Osteocyte (in vitro differentiated cells): Measurements from ENCODE around the gene CCDC188. TPM values are rescaled to one million over a fixed set of nuclear protein-coding genes. Genes with fewer than 3 reads are reported as not detected.

Experiments
- DNase-seq: peaks from one replicate; pipeline ENCODE4 v3.0.0; 2021; ENCODE audit warnings: mixed read lengths; ENCODE audit not compliant: unreplicated experiment; ENCODE audit errors: extremely low spot score
- H3K27ac Mint-ChIP-seq: one replicate; pipeline ENCODE4 v1.8.0; 2021; ENCODE audit warnings: mild to moderate bottlenecking, mixed read lengths; ENCODE audit not compliant: unreplicated experiment
- H3K27me3 Mint-ChIP-seq: one replicate; pipeline ENCODE4 v1.8.0; 2021; ENCODE audit warnings: mixed read lengths; ENCODE audit not compliant: unreplicated experiment
- H3K36me3 Mint-ChIP-seq: one replicate; pipeline ENCODE4 v1.8.0; 2021; ENCODE audit warnings: mixed read lengths; ENCODE audit not compliant: unreplicated experiment
- H3K4me1 Mint-ChIP-seq: one replicate; pipeline ENCODE4 v1.8.0; 2021; ENCODE audit warnings: mixed read lengths; ENCODE audit not compliant: unreplicated experiment
- H3K4me3 Mint-ChIP-seq: one replicate; pipeline ENCODE4 v1.8.0; 2021; ENCODE audit warnings: mild to moderate bottlenecking, moderate library complexity, mixed read lengths; ENCODE audit not compliant: unreplicated experiment
- H3K9me3 Mint-ChIP-seq: one replicate; pipeline ENCODE4 v1.8.0; 2021; ENCODE audit warnings: mixed read lengths; ENCODE audit not compliant: unreplicated experiment
- CTCF ChIP-seq: fragments of 200-600 bp; sonication (generic); IDR thresholded peaks from 2 replicates; pipeline ENCODE4 v1.5.0; 2021; ENCODE audit warnings: antibody characterized with exemption, mild to moderate bottlenecking, moderate library complexity
- total RNA-seq: library from RNA; stranded (reverse); gene quantifications from 2 replicates; pipeline ENCODE4 v1.2.1, GENCODE V29; 2021

The CCDC188 gene
- total RNA-seq, 1 donor from 2014 or later, result 0.56 TPM

GRCh38 chr22:20141186-20142077 is 9.4 kb downstream of the CCDC188 start:
- H3K9me3 Mint-ChIP-seq, result no peaks in the 10 kb centered on the region
- DNase-seq, result no peak
- H3K36me3 Mint-ChIP-seq, result peaks cover 2% of the 10 kb centered on the region
- no peaks in the 10 kb centered on the region for H3K27me3 Mint-ChIP-seq
- no peak overlapping the region for H3K4me3 Mint-ChIP-seq
- peak overlapping the region; percentile 38 for H3K27ac Mint-ChIP-seq
- H3K4me1 Mint-ChIP-seq, result peaks cover 22% of the 10 kb centered on the region
- TF ChIP-seq CTCF, result no peak

GRCh38 chr22:20140521-20140964 is 10.3 kb downstream of the CCDC188 start:
- Mint-ChIP-seq H3K4me1 (peaks cover 26% of the 10 kb centered on the region), H3K27me3 (no peaks in the 10 kb centered on the region), H3K4me3 (no peak overlapping the region), H3K36me3 (peaks cover 2% of the 10 kb centered on the region), H3K27ac (no peak overlapping the region), H3K9me3 (no peaks in the 10 kb centered on the region)
- no peak for DNase-seq
- no peak for TF ChIP-seq CTCF

GRCh38 chr22:20140107-20140445 is 10.8 kb downstream of the CCDC188 start:
- H3K4me3 Mint-ChIP-seq, result no peak overlapping the region
- no peaks in the 10 kb centered on the region for H3K9me3 Mint-ChIP-seq
- H3K4me1 Mint-ChIP-seq, result peaks cover 26% of the 10 kb centered on the region
- no peak overlapping the region for H3K27ac Mint-ChIP-seq
- TF ChIP-seq CTCF, result no peak
- DNase-seq, result no peak
- H3K27me3 Mint-ChIP-seq, result no peaks in the 10 kb centered on the region
- peaks cover 2% of the 10 kb centered on the region for H3K36me3 Mint-ChIP-seq

- Mint-ChIP-seq H3K36me3 (peaks cover 2% of the 10 kb centered on the region), H3K4me3 (no peak overlapping the region), H3K4me1 (peaks cover 27% of the 10 kb centered on the region), H3K27me3 (no peaks in the 10 kb centered on the region), H3K27ac (no peak overlapping the region), H3K9me3 (no peaks in the 10 kb centered on the region)
- TF ChIP-seq CTCF, result no peak
- no peak for DNase-seq
Observed at GRCh38 chr22:20139391-20140106, 11.3 kb downstream of the CCDC188 start.

- no peak for TF ChIP-seq CTCF
- Mint-ChIP-seq H3K4me3 (no peak overlapping the region), H3K27me3 (no peaks in the 10 kb centered on the region), H3K27ac (no peak overlapping the region), H3K9me3 (no peaks in the 10 kb centered on the region), H3K36me3 (peaks cover under 1% of the 10 kb centered on the region), H3K4me1 (peaks cover 33% of the 10 kb centered on the region)
- no peak for DNase-seq
Observed at GRCh38 chr22:20138868-20139267, 12.0 kb downstream of the CCDC188 start.
